ENCODE data around the gene EPHA1.

Gene EPHA1

DNA sequence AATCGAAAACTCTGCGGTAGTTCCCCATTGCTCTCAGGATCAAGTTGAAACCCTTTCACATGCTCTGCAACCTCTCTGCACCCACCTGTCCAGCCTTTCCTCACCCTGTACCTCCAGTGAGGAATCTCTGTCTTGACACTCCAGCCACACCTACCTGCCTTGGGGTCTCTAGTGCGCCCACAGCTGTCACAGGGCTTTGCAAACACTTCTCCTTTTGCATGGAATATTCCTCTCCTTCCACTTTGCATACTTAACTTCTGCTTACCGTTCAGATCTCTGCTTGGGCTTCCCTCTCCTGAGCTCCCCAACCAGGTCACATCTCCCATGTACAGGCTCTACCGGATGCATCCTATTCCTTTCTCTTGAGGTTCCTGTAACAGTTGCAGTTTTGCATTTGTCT, 34.1 kb downstream of the EPHA1 start:
- no peak for DNase-seq (ENCODE audit: low read depth in 2 of 2)

DNA sequence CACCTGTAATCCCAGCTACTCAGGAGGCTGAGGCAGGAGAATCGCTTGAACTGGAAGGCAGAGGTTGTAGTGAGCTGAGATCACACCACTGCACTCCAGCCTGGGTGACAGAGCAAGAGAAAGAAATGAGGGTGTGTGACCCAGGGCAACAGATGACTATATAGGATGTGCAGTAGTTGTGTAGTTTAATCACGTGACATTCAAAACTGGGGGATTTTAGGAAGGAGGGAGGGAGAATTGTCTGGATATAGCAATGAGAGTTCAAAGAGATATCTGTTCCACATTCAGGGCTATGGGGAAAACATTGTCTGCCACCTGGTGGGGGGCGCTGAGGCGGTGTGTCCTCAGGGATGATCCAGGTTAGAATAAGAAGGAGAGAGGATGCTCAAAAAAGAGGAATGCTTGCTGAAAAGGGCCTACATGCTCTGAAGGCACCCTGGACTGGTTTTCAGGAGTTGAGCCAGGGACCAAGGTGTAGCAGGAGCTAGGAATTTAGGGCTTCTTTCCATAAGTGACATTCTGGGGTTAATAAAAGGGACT, 35.3 kb downstream of the EPHA1 start:
- no peak for DNase-seq (ENCODE audit: low read depth in 2 of 2)

DNA sequence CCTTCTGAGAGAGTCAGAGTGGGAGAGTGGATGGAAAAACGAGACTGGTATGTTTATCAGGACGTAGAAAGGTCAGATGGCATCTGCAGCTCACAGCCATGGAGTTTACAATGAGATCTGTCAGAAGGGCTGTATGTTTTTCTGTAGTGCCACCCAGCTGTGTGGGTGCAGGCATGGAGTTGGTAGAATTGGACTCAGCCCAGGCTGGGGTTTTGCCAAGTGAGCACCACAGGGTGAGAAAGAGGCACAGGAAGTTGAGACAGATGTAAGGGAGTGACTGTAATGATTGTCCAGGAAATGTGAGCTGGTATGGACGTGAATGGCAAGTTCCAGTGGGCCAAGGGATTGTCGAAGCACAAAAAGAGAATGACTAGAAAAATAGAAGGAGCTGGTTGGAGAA, 36.6 kb downstream of the EPHA1 start:
- DNase-seq (ENCODE audit: low read depth in 2 of 2), result no peak

DNA sequence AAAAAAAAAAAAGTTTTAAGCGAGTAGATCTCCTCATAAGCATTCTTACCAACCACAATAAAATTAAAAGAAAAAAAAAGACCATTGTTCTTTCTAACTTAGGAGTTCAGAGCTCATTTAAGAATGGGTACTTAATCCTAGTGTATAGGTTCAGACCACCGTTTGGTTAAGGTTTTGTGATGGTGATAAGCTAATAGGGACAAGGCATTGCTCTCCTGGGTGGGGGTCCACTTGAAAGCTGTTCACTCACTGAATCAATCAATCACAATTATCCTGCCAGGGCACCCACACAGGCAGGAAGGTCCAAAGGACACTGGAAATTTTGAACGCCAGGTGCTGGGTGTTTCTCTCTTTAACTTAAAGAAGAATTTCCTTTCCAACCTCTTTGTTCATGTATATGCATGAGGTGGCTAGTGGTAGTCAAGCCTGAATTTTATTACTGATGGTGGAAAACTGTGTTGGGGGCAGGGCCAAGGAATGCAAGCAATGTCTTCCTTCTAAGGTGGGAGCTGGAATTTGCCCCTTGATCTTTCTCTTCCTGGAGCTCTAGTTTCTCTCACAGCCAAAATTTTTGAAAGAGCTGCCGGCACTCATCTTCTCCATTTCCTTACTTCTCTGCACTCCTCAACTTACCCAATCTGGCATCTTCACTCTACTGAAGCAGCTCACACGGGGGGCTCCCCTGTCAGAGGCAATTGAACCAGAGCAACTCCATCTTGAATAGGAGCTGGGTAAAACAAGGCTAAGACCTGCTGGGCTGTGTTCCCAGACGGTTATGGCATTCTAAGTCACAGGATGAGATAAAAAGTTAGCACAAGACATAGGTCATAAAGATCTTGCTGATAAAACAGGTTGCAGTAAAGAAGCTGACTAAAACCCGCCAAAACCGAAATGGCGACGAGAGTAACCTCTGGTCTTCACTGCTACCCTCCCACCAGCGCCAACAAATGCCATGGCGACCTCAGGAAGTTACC, 38.7 kb downstream of the EPHA1 start:
- DNase-seq (ENCODE audit: low read depth in 2 of 2), result no peak

DNA sequence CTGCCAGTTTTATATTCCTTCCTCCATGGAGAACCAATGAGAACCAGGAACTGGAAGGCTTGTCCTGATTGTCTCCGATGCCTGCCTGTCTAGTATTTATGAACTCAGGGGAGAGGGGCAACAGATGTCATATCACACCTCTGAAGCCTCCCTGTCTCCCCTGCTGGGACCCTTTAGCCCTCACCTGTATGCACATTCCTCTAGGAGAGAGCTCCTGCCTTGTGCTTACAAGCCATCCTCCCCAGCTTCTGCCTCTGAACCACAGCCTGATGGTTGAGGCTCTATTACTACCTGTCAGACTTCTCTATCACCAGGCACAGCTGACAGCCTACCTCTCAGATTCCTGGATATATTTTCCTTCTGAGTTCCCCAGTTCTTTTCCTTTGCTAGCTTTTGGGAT, 40.3 kb downstream of the EPHA1 start:
- no peak for DNase-seq (ENCODE audit: low read depth in 2 of 2)

DNA sequence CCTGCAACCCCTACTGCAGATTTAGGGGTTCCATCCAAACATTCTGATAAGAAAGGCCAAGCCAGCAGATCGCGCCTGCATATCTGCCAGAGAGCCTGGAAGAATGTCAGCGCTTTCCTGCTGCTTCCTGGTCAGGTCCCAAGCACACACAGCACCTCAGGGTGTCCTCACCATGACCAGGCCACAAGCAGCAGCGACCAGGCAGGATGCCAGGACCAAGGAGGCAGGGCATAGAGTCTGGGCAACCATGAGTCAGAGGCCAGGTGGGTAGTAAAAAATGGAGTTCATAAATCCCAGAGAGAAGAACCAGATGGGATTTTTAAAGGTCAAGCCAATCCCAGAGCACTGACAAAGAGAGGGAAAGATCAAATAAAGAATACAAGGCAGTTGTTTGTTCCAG, 40.7 kb downstream of the EPHA1 start:
- DNase-seq (ENCODE audit: low read depth in 2 of 2), result no peak

DNA sequence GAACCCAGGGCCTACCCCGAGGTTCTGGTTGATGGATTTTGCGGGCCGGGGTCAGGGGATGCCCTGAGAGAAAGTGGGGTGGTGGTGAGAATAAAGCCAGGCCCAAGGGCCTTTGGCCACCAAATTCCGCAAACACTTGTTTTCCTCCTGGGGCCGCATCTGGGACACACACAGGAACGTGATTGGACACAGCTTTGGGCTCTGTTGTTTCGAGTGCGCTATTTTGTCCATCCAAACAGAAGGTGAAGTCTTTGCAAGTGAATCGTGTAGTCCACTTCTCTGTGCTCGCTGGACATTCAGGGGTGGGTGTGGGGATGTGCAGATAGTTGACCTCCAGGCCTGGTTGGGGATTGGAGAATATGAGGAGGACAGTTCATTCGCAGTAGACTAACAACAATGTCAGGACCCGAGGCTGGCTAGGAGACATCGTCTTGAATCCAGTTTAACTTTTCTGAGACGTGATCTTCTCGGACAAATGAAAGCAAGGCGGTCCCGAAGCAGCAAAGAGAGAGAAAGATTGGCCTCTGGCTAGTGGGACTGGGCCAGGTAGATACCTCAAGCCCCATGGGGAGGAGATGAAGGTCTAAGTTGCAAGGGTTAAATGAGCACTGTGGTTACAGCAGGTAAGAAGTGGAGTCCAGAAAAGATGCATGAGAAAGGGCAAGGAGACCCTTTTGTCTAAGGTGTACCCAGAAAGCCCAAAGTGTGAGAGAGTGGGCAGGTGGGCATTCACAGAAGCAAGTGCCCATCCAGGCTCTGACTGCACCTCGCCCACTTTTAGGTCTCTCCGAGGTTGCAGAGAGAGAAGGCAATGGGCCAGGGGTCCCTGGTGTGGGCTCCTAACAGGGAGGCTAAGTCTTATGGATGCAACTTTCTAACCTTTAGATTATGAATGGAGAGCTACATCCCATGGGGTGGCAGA, 45.4 kb downstream of the EPHA1 start:
- no peak for DNase-seq (ENCODE audit: low read depth in 2 of 2)

DNA sequence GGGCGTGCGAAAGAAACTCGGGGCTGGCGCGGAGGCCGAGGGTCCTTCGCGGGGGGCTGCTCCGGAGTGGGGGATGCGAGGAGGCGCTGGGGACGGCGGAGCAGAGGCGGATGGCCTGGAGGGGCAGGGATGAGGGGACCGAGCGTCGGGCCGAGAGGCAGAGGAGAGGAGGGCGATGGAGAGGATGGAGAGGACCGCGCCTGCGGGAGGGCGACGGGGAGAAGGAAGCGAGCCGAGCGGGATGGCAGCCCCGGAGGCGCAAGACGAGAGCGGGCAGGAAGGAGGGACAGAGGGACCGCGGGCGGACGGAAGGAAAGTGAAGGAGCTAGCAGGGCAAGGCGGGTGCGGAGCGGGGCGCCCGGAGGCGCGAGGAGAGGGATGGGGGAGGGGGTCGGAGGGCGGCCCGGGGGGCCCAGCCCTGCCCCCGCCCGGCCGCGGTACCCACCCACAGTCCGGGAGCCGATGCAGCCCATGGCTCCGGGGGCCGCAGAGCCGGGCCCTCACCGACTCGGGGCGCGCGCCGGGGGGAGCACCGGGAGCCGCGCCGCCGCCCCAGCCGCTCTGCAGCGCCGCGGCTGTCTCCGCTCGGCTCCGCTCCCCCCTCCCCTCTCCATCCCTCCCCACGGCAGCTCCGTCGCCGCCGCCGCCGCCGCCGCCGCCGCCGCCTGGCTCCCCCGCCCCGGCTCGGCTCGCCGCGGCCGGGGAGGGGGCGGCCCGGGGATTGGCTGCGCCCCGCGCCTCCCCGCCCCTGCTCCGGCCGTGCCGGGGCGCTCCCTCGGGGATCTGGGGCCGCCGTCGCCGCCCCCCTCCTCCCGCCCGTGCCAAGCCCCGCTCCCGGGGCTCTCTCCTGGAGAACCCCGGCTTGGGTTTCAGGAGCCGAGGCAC, 46.3 kb downstream of the EPHA1 start, which contains the start of gene FAM131B:
Gene FAM131B (minus strand): TSS at position 583 of the 885 bp plus-strand sequence. CDS start 110 bp downstream, at position 473.
- no peak for DNase-seq (ENCODE audit: low read depth in 2 of 2)

DNA sequence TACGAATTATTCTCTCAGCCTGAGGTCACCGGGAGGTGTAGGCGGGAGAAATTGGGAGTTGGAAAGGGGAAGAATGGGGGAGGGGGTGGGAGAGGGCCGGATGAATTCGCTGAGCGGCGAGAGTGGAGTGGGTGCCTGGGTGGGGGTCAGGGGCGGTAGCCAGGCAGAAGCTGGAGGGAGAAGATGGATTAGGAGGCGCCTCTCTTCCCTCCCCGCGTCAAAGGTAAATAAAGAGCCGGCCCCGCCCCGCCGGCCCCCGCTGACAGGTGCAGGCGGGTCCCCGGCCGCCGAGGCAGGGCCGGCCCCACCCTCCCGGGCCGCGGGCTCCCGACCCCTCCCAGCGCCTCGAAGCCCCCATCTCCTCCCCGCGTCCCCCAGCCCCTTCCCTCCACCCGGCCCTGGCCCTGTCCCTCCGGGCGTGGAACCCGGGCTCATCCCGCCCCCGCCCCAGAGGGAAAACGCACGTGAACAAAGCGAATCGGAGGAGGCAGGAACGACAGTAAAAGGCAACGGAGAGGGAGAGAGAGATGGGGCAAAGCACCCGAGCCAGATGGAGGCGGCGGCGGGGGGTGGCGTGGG, 47.0 kb downstream of the EPHA1 start:
- DNase-seq (ENCODE audit: low read depth in 2 of 2), result no peak

DNA sequence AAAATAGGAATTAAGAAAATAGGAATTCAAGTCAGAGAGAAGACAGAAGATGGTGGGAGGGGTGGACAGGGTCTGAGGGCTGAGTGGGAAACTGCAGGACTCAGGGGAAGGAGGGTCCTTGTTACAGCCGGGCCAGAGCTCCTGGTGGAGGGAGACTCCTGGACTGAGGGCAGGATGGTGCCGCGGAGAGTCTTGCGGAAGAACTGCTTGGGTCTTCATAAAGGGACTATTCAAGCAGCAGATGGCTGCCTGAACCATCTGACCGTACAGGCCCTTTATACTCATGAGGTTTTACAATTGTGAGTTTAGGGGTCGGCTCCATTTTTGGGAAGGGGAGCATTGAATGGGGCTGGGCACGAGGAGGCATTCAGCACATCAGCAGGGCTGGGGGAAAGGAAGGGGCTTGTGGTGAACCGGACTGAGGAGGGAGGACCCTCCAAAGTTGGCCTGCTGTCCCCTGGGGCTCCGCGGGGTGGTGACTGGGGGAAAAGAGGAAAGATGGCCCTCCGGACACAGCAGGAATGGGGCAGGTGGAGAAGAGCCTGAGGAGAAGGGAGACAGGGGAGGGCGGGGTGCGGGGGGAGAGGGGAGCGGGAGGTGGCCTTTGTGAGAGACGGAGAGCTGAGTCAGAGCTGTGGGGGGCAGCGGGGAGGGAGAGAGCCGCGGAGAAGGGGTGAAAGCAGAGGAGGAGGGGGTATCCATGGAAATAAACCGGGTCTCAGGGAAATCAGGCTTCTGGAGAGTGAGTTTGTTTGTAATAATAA, 47.7 kb downstream of the EPHA1 start:
- DNase-seq (ENCODE audit: low read depth in 2 of 2), result no peak

DNA sequence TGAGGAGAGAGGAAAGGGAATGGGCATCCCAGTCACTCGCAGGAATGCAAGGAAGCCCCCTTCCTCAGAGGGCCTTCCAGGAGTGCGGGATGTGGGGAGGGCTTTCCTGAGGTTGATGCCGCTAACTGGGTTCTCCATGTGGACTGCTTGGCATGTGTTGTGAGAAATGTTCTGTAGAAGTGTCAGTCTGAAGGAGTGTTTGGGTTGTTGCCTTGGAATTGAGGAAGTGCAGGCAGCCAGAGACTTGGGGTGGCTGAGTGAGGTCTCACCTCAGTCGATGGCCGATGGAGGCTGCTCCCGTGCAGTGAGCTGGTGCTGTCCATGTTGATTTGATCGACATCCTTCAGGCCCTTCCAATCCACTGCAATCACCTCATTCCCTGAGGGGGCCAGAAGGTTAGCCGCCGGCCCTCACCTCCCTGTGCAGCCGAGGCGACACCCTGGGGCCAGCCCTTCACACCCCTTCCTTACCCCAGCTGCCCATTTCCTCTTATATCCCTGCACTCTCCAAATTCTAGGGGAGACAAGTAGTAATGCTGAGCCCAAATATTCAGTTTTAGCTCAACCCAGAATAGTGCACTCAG, 48.8 kb downstream of the EPHA1 start:
- no peak for DNase-seq (ENCODE audit: low read depth in 2 of 2)

DNA sequence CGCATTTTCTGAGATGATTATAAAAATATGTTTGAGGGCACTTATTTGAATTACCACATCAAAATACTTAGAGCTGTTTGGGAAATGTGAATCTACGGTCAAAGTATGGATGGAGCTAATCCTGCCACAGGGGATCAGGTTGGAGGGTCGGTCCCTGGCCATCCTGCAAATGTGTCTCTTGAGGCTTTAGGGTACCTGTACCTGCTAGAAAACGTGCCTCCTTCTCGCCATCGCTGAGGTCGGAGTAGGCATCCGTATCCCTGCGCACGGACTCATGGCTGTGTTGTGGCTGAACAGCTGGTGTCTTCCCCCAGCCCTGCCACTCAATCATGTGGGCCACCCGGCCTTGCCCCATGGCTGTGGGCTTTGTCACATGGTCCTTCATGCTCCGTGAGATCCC, 50.0 kb downstream of the EPHA1 start:
- no peak for DNase-seq (ENCODE audit: low read depth in 2 of 2)

DNA sequence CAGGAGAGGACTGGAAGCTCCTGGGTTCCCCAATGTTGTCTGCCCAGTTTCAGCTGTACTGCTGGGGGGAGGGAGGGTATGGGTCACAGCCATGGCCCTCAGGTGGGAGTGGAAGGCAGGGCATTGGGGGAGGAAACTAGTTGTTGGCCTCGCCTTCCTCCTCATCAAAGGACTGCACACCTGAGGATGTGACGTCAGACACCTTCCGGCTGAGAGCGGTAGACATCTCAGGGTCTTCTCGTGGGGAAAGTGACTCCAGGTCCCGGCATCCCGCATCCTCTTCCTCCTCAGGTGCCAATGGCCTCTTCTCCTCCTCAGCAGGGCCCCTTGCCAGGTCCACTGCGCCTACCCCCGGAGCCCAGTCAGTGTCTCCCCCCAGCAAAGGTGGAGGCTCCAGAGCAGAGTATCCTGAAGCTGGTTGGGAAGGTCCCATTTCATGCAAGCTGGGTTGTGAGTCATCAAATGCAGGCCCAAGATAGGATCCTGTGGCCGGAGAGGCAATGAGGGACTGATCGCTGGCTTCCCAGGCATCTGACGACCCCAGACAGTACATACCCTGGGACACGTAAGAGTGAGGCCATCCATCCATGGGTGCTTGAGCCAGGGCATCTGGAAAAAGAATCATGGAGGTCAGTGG, 52.1 kb downstream of the EPHA1 start:
- no peak for DNase-seq (ENCODE audit: low read depth in 2 of 2)

DNA sequence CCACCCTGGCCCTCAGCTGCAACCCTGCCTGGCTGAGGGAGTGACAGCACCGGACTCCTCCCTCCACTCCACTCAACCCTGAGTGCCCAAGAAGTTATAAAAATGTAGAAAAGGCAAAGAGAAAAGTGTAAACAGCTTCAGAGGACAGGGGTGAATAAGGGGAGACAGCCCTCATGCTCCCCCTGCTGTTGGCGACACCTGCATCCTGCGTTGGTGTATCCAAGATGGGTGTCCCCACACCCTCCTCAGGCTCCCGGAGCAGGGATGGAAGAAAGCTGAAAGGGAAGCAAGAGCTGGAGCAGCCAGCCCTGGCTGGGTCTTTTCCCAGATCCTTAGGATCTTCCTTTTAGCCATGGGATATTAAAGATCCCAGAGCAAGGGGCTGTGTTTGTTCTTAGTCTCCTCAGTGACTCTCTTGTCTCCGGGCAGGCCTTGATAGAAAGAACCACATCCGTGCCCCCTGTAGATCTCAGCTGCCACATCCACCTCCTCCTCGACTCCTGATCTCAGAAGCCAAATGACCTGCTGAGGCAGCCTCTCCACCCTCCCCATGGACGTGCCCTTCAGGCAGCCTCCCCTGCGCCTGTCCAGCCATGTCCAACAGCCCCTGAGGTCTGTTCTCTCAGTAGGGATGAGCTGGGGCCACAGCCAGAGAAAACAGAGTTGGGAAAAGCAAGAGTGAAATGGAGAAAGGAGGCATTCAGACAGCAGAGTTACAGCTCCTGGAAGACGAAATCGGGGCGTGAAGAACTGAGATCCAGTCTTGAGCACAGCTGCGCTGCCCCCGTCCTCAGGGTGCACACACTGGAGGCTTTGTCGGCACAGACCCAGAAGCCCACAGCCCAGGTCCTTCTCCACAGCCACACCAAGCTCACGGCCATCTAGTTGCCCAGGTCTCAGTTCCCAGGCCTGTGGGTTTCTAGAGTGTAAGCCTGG, 52.9 kb downstream of the EPHA1 start:
- no peak for DNase-seq (ENCODE audit: low read depth in 2 of 2)

DNA sequence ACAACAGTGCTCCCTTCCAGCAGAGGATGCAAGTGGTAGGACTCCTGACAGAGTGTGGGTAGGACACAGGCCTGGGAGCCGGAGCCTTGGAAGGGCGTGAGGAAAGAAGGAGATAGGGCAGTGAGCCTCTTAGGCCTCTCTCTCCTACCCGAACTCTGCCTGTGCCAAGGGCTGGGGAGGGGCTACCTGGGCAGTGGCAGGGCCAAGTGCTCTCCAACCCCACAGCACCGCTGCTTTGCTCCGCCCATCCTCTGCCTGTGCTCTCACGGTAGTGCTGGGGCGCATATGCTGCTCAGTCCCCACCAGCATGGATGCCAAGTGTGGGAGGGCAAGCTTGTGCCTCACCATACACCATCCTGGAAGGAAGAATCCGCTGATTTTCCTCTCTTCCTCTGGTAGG, 53.7 kb downstream of the EPHA1 start:
- no peak for DNase-seq (ENCODE audit: low read depth in 2 of 2)

DNA sequence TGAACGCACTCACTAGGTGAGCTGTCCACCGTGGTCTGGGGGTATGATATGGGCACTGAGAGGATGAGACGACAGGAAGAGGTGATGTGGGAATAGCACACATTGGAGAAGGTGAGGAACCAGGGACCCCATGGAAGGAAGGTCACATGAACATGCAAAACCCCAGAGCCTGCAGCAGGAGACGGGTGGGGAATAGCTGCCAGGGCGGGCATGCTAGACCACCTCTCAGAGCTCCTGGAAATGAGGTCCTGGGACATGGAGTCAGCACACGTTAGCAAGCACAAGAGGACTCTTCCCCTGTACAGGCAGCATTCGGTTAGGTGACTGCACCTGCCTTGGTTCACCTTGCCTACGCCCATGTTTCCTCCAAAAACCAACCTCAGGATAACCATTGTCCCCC, 54.3 kb downstream of the EPHA1 start:
- no peak for DNase-seq (ENCODE audit: low read depth in 2 of 2)

DNA sequence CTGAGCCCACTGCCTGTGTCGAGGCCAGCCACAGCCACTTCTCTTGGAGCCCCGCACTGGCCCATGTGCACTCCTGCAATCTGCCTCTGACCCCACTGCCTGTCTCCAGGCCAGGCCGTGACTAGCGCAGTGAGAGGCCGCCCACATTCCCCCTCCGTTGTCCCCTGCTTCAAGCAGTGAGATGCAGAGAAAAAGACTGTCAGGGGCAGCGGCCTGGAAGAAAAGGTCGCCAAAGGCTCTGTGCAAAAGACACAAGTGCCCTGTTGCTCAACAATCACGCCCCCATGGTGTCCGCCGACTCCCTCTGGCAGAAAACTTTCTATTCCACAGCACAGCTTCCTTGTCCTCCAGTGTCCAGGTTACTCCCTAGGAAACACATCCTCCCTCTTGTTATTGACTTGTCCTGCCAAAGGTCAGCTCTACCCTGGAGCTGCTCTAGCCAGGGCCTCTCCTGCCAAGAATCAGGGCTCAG, 56.1 kb downstream of the EPHA1 start:
- no peak for DNase-seq (ENCODE audit: low read depth in 2 of 2)

DNA sequence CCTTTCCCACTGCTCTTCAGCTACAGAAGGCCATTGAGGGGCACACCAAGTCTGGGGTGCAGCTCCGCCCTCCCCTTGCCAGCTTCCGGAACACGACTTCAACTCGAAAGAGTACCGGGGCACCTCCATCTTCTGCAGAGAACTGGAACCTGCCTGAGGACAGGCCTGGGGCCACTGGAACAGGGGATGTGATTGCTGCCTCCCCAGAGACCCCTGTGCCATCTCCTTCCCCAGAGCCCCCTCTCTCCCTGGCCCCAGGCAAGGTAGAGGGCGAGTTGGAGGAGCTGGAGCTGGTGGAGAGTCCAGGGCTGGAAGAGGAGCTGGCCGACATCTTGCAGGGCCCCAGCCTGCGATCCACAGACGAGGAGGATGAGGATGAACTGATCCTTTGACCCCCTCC, 57.1 kb downstream of the EPHA1 start:
- no peak for DNase-seq (ENCODE audit: low read depth in 2 of 2)
